ENCODE data around the gene PRDX5.

Gene PRDX5

GRCh38 chr11:64327993-64328392 lies 10.1 kb downstream of the PRDX5 start:
- no peak for DNase-seq

- DNase-seq: no peak
Observed at GRCh38 chr11:64330888-64331287, 13.0 kb downstream of the PRDX5 start.

- peak; percentile 89 for DNase-seq
Observed at GRCh38 chr11:64331569-64332371, 13.8 kb downstream of the PRDX5 start.

- DNase-seq: no peak
Observed at GRCh38 chr11:64333556-64333955, 15.6 kb downstream of the PRDX5 start.

GRCh38 chr11:64334764-64335735 lies 17.1 kb downstream of the PRDX5 start:
- peak; percentile 97 for DNase-seq

- DNase-seq: no peak
Observed at GRCh38 chr11:64337538-64338249, 19.8 kb downstream of the PRDX5 start.

- no peak for DNase-seq
Observed at GRCh38 chr11:64338716-64339115, 20.8 kb downstream of the PRDX5 start.

GRCh38 chr11:64339286-64339685 lies 21.4 kb downstream of the PRDX5 start:
- no peak for DNase-seq

- DNase-seq: no peak
Observed at GRCh38 chr11:64339754-64340408, 22.0 kb downstream of the PRDX5 start, which contains the start of gene CCDC88B. TSS of gene CCDC88B (plus strand) at chr11:64340204. CDS start at chr11:64340267, 63 bp downstream.

- DNase-seq: no peak
Observed at GRCh38 chr11:64340671-64341335, 22.9 kb downstream of the PRDX5 start.

- no peak for DNase-seq
Observed at GRCh38 chr11:64341429-64341828, 23.5 kb downstream of the PRDX5 start.

- peak; percentile 88 for DNase-seq
Observed at GRCh38 chr11:64341851-64342791, 24.2 kb downstream of the PRDX5 start.

GRCh38 chr11:64342869-64343745 lies 25.2 kb downstream of the PRDX5 start:
- DNase-seq: no peak

- DNase-seq: no peak
Observed at GRCh38 chr11:64343767-64344559, 26.0 kb downstream of the PRDX5 start.

- DNase-seq: no peak
Observed at GRCh38 chr11:64344787-64345186, 26.9 kb downstream of the PRDX5 start.

GRCh38 chr11:64347193-64347867 lies 29.4 kb downstream of the PRDX5 start:
- DNase-seq: no peak

GRCh38 chr11:64348383-64349024 lies 30.6 kb downstream of the PRDX5 start:
- DNase-seq: no peak

- DNase-seq: no peak
Observed at GRCh38 chr11:64349025-64349387, 31.1 kb downstream of the PRDX5 start.
